ENCODE measurements around the gene DGKH. TPM values are rescaled to one million over a fixed set of nuclear protein-coding genes. Genes with fewer than 3 reads are reported as not detected.

Gene DGKH
- total RNA-seq, 1 experiment from 2014 or later = 5.2 TPM

DNA sequence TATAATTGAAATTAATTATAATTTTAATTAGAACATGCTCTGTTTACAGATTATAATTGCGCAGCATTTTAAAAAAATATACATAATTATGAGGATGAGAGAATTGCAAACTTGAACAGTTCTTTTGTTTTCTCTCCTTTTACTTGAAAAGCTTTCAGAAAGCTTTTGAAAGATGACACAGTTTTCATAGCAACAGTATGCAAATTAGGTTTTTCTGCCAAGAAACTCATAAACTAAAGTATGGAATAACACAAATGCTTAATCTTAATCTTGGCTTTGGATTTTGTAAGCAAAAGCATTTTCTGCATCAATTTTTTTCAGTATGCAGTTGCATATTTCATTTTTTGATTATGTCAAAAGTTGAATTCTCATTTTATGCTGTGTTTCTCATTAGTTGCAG lies 190.7 kb downstream of the DGKH start:
- POLR2A ChIA-PET = no interaction called here
- Mint-ChIP-seq H3K27ac (ENCODE audit: unreplicated experiment) (no peak overlapping the region), H3K4me1 (ENCODE audit: low read depth, unreplicated experiment) (peaks cover 9% of the 10 kb centered on the region), H3K9me3 (ENCODE audit: unreplicated experiment) (no peaks in the 10 kb centered on the region), H3K36me3 (ENCODE audit: insufficient read depth, unreplicated experiment) (no peaks in the 10 kb centered on the region), H3K27me3 (ENCODE audit: insufficient read depth, unreplicated experiment) (no peaks in the 10 kb centered on the region), H3K4me3 (ENCODE audit: unreplicated experiment) (no peak overlapping the region)
- Histone ChIP-seq H3K36me3 (ENCODE audit: control insufficient read depth, insufficient read depth, low read length) (no peaks in the 10 kb centered on the region), H3K9me3 (no peaks in the 10 kb centered on the region), H3K4me1 (0 out of 2 replicates have a peak, but pooled peaks cover under 1% of the 10 kb centered on the region), H3K27me3 (replicated peaks; ENCODE audit: control insufficient read depth, insufficient read depth, low read length) (no peaks in the 10 kb centered on the region), H3K4me3 (ENCODE audit: low read depth, low read length) (no peak overlapping the region)
- BruUV-seq (replicated peaks) = no TSS peak
- no peak for DNase-seq
- CTCF ChIA-PET = no interaction called here
- intact Hi-C loops (cut with micrococcal nuclease; ENCODE audit: unreplicated experiment) = no loop called here
- TF ChIP-seq, protein P1, sequence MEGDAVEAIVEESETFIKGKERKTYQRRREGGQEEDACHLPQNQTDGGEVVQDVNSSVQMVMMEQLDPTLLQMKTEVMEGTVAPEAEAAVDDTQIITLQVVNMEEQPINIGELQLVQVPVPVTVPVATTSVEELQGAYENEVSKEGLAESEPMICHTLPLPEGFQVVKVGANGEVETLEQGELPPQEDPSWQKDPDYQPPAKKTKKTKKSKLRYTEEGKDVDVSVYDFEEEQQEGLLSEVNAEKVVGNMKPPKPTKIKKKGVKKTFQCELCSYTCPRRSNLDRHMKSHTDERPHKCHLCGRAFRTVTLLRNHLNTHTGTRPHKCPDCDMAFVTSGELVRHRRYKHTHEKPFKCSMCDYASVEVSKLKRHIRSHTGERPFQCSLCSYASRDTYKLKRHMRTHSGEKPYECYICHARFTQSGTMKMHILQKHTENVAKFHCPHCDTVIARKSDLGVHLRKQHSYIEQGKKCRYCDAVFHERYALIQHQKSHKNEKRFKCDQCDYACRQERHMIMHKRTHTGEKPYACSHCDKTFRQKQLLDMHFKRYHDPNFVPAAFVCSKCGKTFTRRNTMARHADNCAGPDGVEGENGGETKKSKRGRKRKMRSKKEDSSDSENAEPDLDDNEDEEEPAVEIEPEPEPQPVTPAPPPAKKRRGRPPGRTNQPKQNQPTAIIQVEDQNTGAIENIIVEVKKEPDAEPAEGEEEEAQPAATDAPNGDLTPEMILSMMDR (IDR thresholded peaks at IDR 0.05; ENCODE audit: insufficient read depth in 1 of 2, low read depth in 1 of 2, low read length in 1 of 2, severe bottlenecking in 1 of 2, unreplicated experiment in 1 of 2) = no peak

- H3K36me3 Mint-ChIP-seq (ENCODE audit: insufficient read depth, unreplicated experiment) = no peaks in the 10 kb centered on the region
- H3K4me3 Mint-ChIP-seq (ENCODE audit: unreplicated experiment) = no peak overlapping the region
- TF ChIP-seq, protein P1 (IDR thresholded peaks at IDR 0.05; ENCODE audit: insufficient read depth in 1 of 2, low read depth in 1 of 2, low read length in 1 of 2, severe bottlenecking in 1 of 2, unreplicated experiment in 1 of 2) = no peak
- H3K27me3 ChIP-seq (replicated peaks; ENCODE audit: control insufficient read depth, insufficient read depth, low read length) = no peaks in the 10 kb centered on the region
- H3K9me3 Mint-ChIP-seq (ENCODE audit: unreplicated experiment) = no peaks in the 10 kb centered on the region
- POLR2A ChIA-PET = no interaction called here
- H3K36me3 ChIP-seq (ENCODE audit: control insufficient read depth, insufficient read depth, low read length) = no peaks in the 10 kb centered on the region
- CTCF ChIA-PET = interaction anchor here (0.6 kb wide), 1 partner anchor 383 kb away, joined by 3 read pairs; no protein-coding TSS in a partner anchor
- no peak overlapping the region for H3K27ac Mint-ChIP-seq (ENCODE audit: unreplicated experiment)
- no peaks in the 10 kb centered on the region for H3K27me3 Mint-ChIP-seq (ENCODE audit: insufficient read depth, unreplicated experiment)
- H3K4me1 ChIP-seq = no peaks in the 10 kb centered on the region
- intact Hi-C loops (cut with micrococcal nuclease; ENCODE audit: unreplicated experiment) = no loop called here
- no peaks in the 10 kb centered on the region for H3K9me3 ChIP-seq
- no peak overlapping the region for H3K4me3 ChIP-seq (ENCODE audit: low read depth, low read length)
- DNase-seq = no peak
- H3K4me1 Mint-ChIP-seq (ENCODE audit: low read depth, unreplicated experiment) = peaks cover 9% of the 10 kb centered on the region
- no TSS peak for BruUV-seq (replicated peaks)
Measured at GRCh38 chr13:42239644-42240043, 191.2 kb downstream of the DGKH start.

DNA sequence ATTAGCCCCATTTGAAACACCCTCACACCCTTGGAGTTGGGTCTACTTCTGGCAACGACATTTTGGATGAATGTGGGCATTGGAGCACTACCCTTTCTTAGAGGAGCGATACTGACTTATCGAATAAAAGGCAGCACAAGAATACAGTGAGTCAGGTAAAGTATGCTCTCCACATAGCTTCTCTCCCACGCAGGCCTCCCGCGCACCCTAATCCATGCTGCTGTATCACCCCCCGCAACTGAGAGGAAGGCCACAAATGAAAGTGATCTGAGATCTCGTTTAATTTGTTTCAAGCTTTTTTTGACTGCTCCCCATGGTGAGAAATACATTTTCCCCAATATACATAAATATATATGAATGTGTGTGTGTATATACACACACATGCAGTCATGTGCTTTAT lies 198.1 kb downstream of the DGKH start:
- H3K27me3 Mint-ChIP-seq (ENCODE audit: insufficient read depth, unreplicated experiment) = peaks cover 2% of the 10 kb centered on the region
- TF ChIP-seq, protein P1 (IDR thresholded peaks at IDR 0.05; ENCODE audit: insufficient read depth in 1 of 2, low read depth in 1 of 2, low read length in 1 of 2, severe bottlenecking in 1 of 2, unreplicated experiment in 1 of 2) = no peak
- H3K36me3 Mint-ChIP-seq (ENCODE audit: insufficient read depth, unreplicated experiment) = no peaks in the 10 kb centered on the region
- no peak for DNase-seq
- intact Hi-C loops (cut with micrococcal nuclease; ENCODE audit: unreplicated experiment) = no loop called here
- Histone ChIP-seq H3K4me3 (ENCODE audit: low read depth, low read length) (no peak overlapping the region), H3K27me3 (replicated peaks; ENCODE audit: control insufficient read depth, insufficient read depth, low read length) (no peaks in the 10 kb centered on the region; the same call in 1 of the 2 replicates), H3K36me3 (ENCODE audit: control insufficient read depth, insufficient read depth, low read length) (no peaks in the 10 kb centered on the region), H3K9me3 (no peaks in the 10 kb centered on the region), H3K4me1 (no peaks in the 10 kb centered on the region)
- no TSS peak for BruUV-seq (replicated peaks)
- no peaks in the 10 kb centered on the region for H3K4me1 Mint-ChIP-seq (ENCODE audit: low read depth, unreplicated experiment)
- ChIA-PET CTCF (no interaction called here), POLR2A (no interaction called here)
- no peaks in the 10 kb centered on the region for H3K9me3 Mint-ChIP-seq (ENCODE audit: unreplicated experiment)
- no peak overlapping the region for H3K4me3 Mint-ChIP-seq (ENCODE audit: unreplicated experiment)
- no peak overlapping the region for H3K27ac Mint-ChIP-seq (ENCODE audit: unreplicated experiment)
